Measurements from ENCODE around the gene TAP1. TPM values are rescaled to one million over a fixed set of nuclear protein-coding genes. Genes with fewer than 3 reads are reported as not detected.

The TAP1 gene
- total RNA-seq, 4 donors from 2014 or later: 30.5 to 128 (median 55.6) TPM

DNA sequence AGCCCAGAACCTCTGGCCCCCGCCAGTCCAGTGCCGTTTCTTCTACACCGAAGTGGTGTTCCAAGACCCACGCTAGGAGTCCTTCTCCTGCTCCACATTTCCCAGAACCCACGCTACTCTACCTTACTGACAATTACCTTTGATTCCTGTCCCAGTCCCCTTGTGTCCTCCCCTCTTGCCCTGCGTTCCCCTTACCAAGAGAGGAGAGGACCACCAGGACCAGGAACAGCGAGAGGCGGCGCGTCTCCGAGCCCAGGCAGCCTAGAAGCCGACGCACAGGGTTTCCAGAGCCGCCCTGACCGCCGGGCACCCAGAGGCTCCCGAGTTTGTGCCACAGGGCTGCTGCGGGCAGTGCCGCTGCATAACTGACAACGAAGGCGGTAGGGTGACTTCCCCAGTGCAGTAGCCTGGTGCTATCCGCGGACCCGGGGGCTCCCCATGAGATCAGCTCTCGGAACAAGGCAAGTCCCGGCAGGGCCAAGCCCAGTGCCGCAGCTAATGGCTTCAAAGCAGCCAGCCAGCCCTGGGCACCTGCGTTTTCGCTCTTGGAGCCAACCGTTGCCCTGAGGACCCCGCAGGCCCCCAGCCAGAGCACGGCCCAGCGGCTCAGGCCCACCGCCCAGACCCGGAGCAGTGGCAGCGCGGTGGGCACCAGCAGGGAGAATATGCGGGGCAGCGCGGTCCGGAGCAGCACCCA, 512 bp downstream of the TAP1 start:
- peak; percentile 37 for ATAC-seq (ENCODE audit: low FRiP score)
- no peak for DNase-seq (ENCODE audit: low spot score)
- TF ChIP-seq CTCF (IDR thresholded peaks at IDR 0.05): no peak

- TF ChIP-seq CTCF (IDR thresholded peaks at IDR 0.05): no peak
- DNase-seq (ENCODE audit: low spot score) (no peak), ATAC-seq (ENCODE audit: low FRiP score) (no peak)
Measured at GRCh38 chr6:32852018-32852843, 1.3 kb downstream of the TAP1 start.

DNA sequence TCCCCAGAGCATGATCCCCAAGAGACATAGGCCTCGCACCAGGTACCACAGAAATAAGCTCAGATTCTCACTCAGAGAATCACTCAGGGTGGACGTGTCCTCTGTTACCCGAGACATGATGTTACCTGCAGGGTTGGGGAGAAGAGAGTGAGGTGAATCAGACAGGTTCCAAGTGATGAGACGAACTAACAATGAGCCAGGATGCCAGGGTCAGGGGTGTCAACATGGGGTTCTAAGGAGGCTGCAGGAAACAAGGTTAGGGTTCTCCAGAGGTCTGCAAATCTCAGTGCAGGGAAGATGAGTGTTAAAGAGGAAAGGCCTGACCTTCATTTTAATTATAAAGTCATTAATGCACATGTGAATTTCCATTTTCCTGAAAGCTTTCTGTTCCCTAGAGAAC, 2.5 kb downstream of the TAP1 start:
- no peak for ATAC-seq (ENCODE audit: low FRiP score)
- no peak for TF ChIP-seq CTCF (IDR thresholded peaks at IDR 0.05)
- DNase-seq (ENCODE audit: low spot score): no peak

DNA sequence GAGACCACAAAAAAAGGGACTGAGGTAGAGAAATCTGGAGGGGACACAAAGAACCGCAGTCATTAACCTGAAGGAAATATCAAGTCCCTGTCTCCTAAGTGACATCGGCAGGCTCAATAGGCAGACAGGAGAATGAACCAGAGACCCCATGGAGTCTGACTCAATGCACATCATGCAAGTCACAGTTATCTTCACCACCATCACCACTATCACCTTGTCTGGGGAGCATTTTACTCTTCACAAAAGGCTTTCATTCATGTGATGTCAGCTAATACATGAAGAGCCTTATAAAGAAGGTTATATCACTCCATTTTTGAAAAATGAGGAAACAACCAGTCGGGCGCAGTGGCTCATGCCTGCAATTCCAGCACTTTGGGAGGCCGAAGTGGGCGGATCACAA, 4.4 kb downstream of the TAP1 start:
- TF ChIP-seq CTCF (IDR thresholded peaks at IDR 0.05): no peak
- DNase-seq (ENCODE audit: low spot score): no peak
- no peak for ATAC-seq (ENCODE audit: low FRiP score)

DNA sequence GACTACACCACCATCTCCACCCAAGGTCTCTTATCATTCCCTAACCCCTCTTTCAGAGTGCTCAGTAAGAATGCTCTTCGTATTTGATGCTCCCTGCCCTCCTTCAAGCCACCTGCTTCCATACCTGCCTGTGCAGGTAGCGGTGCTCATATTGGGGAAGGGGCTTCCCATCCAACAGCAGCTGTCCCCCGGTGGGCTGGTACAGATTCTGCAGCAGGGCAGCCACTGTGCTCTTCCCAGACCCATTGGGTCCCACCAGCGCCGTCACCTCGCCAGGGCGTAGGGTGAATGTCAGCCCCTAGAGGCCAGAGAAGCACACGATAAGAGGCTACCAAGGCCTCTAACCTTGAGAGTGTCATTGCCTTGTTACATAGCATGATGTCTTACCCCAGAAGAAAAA, 5.7 kb downstream of the TAP1 start:
- TF ChIP-seq CTCF (IDR thresholded peaks at IDR 0.05): no peak
- ATAC-seq (ENCODE audit: low FRiP score): no peak
- DNase-seq (ENCODE audit: low spot score): no peak

DNA sequence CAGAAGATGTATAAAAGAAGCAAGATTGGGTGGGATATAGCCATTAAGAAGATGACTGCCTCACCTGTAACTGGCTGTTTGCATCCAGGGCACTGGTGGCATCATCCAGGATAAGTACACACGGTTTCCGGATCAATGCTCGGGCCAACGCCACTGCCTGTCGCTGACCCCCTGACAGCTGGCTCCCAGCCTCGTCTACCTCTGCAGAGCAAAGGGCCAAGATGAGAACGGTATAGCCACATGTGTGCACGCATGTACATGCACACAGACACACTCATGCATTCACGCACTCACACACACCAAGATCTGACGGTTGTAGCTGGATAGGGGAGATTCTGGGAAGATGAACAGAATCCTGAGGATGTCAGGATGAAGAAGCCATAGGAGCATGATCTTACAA, 6.5 kb downstream of the TAP1 start:
- no peak for DNase-seq (ENCODE audit: low spot score)
- ATAC-seq (ENCODE audit: low FRiP score): no peak
- no peak for TF ChIP-seq CTCF (IDR thresholded peaks at IDR 0.05)
